A549 (cell line): ENCODE results near the gene SHC2. TPM values are rescaled to one million over a fixed set of nuclear protein-coding genes. Genes with fewer than 3 reads are reported as not detected.

Experiments
- ATAC-seq, 2 experiments: fragments of 200-7000 bp in 1 of 2; fragments of >200 bp in 1 of 2; cut with Nextera tagmentation in 1 of 2; cut with Tn5 transposase in 1 of 2; 3 replicates each; pipeline versions ENCODE4 v1.8.0 to v1.9.1; 2018 to 2020; ENCODE audit warnings: mild to moderate bottlenecking in 1 of 2, moderate library complexity in 1 of 2
- CTCF ChIA-PET: fragments of 300-600 bp; sonication (Branson Sonifier 250); formaldehyde crosslinking; extraction: SDS; loops from one replicate; lab custom pipeline; 2021; ENCODE audit warnings: antibody characterized with exemption, inconsistent platforms; lab: Yijun Ruan, JAX
- POLR2A ChIA-PET: fragments of 350-600 bp; formaldehyde crosslinking; extraction: SDS; loops from one replicate; lab custom pipeline; 2021; ENCODE audit warnings: antibody characterized with exemption, inconsistent platforms; lab: Yijun Ruan, JAX
- DNase-seq, 2 experiments: peaks; one replicate each; pipeline versions ENCODE4 v3.0.0 to v3.0.0-alpha.2; 2011 to 2016; ENCODE audit warnings: low read depth in 1 of 2, low spot score in 1 of 2
- FAIRE-seq: peaks from 2 replicates; lab custom pipeline; 2011; peaks lifted over from hg19 to GRCh38; lab: Jason Lieb, UNC
- H3K27ac ChIP-seq, 2 experiments: fragments of >200 bp; sonication (Bioruptor Twin); formaldehyde crosslinking; 3 replicates each; pipeline ENCODE4 v1.5.1; 2016 to 2017
- H3K4me1 ChIP-seq: fragments of >200 bp; sonication (Bioruptor Twin); formaldehyde crosslinking; 3 replicates; pipeline ENCODE4 v1.6.1; 2016
- H3K4me2 ChIP-seq: fragments of >200 bp; sonication (Bioruptor Twin); formaldehyde crosslinking; 3 replicates; pipeline ENCODE4 v1.6.1; 2016
- H3K4me3 ChIP-seq: fragments of >200 bp; sonication (Bioruptor Twin); formaldehyde crosslinking; 3 replicates; pipeline ENCODE4 v1.5.1; 2016
- H3K9me3 ChIP-seq: fragments of >200 bp; sonication (Bioruptor Twin); formaldehyde crosslinking; 3 replicates; pipeline ENCODE4 v1.6.1; 2016
- ATOH8 ChIP-seq: fragments of 250-450 bp; sonication (Bioruptor Pico); IDR thresholded peaks from 2 replicates; pipeline ENCODE4 v1.5.0; 2020; ENCODE audit warnings: low read depth, mild to moderate bottlenecking, moderate library complexity
- CEBPB ChIP-seq, 2 experiments: fragments of >200 bp in 1 of 2; sonication (Bioruptor Twin) in 1 of 2; formaldehyde crosslinking in 1 of 2; IDR thresholded peaks; 2 replicates each; pipeline ENCODE4 v1.6.1; 2012 to 2016
- CHD4 ChIP-seq: fragments of 200-600 bp; sonication (generic); IDR thresholded peaks from 2 replicates; pipeline ENCODE4 v1.6.1; 2016; ENCODE audit warnings: antibody characterized with exemption, mild to moderate bottlenecking, borderline replicate concordance
- EHF ChIP-seq: fragments of 250-450 bp; sonication (Bioruptor Pico); IDR thresholded peaks from 2 replicates; pipeline ENCODE4 v1.5.0; 2020; ENCODE audit warnings: mild to moderate bottlenecking
- ELK1 ChIP-seq: fragments of 150-350 bp; IDR thresholded peaks from 2 replicates; pipeline ENCODE4 v1.6.1; 2014; ENCODE audit warnings: low read depth, mild to moderate bottlenecking, low read length
- EP300 ChIP-seq, 2 experiments: fragments of >200 bp; sonication (Bioruptor Twin); formaldehyde crosslinking; IDR thresholded peaks; 2 replicates in 1 of 2; 3 replicates in 1 of 2; pipeline ENCODE4 v1.6.1; 2016 to 2017
- FOSB ChIP-seq: fragments of 250-450 bp; sonication (Bioruptor Pico); IDR thresholded peaks from 2 replicates; pipeline ENCODE4 v1.5.0; 2020; ENCODE audit warnings: mild to moderate bottlenecking, moderate library complexity
- FOSL2 ChIP-seq, 2 experiments: fragments of 450-650 bp in 1 of 2; fragments of >200 bp in 1 of 2; sonication (Bioruptor Twin) in 1 of 2; formaldehyde crosslinking; IDR thresholded peaks; 2 replicates each; pipeline versions ENCODE4 v1.5.0 to v1.6.1; 2016 to 2020; ENCODE audit warnings: mild to moderate bottlenecking in 1 of 2, moderate library complexity in 1 of 2
- FOXS1 ChIP-seq: fragments of 250-450 bp; sonication (Bioruptor Pico); IDR thresholded peaks from 2 replicates; pipeline ENCODE4 v1.5.0; 2020; ENCODE audit warnings: mild to moderate bottlenecking, moderate library complexity
- HDAC2 ChIP-seq: fragments of 200-600 bp; sonication (generic); IDR thresholded peaks from 2 replicates; pipeline ENCODE4 v1.6.1; 2016
- HEYL ChIP-seq: fragments of 250-450 bp; sonication (Bioruptor Pico); IDR thresholded peaks from 2 replicates; pipeline ENCODE4 v1.8.0; 2021; ENCODE audit warnings: mild to moderate bottlenecking, moderate library complexity
- HMGXB4 ChIP-seq: fragments of 250-450 bp; sonication (Bioruptor Pico); IDR thresholded peaks from 2 replicates; pipeline ENCODE4 v1.5.0; 2021; ENCODE audit warnings: mild to moderate bottlenecking, moderate library complexity, borderline replicate concordance
- HOXB5 ChIP-seq: fragments of 250-450 bp; sonication (Bioruptor Pico); IDR thresholded peaks from 2 replicates; pipeline ENCODE4 v1.5.0; 2020; ENCODE audit warnings: mild to moderate bottlenecking, moderate library complexity
- KDM1A ChIP-seq: fragments of 200-600 bp; sonication (generic); IDR thresholded peaks from 2 replicates; pipeline ENCODE4 v1.6.1; 2016; ENCODE audit warnings: low read depth, mild to moderate bottlenecking
- KDM5A ChIP-seq: fragments of 200-600 bp; sonication (generic); IDR thresholded peaks from 2 replicates; pipeline ENCODE4 v1.6.1; 2016; ENCODE audit warnings: antibody characterized with exemption, mild to moderate bottlenecking
- MAFK ChIP-seq: fragments of 450-650 bp; IDR thresholded peaks from 2 replicates; pipeline ENCODE4 v1.6.1; 2014; ENCODE audit not compliant: partially characterized antibody
- MAZ ChIP-seq: fragments of 150-350 bp; IDR thresholded peaks from 2 replicates; pipeline ENCODE4 v1.6.1; 2014; ENCODE audit warnings: antibody characterized with exemption, low read depth, low read length, borderline replicate concordance
- MYC ChIP-seq: IDR thresholded peaks from 2 replicates; pipeline ENCODE4 v1.6.1; 2012; ENCODE audit warnings: mild to moderate bottlenecking, inconsistent platforms, low read length, improper control_type of control experiment, borderline replicate concordance
- PBX3 ChIP-seq: IDR thresholded peaks from 2 replicates; pipeline ENCODE4 v1.6.1; 2012
- POLR2A ChIP-seq: IDR thresholded peaks from 2 replicates; pipeline ENCODE4 v1.6.1; 2012; ENCODE audit warnings: mild to moderate bottlenecking, low read length
- POLR2AphosphoS2 ChIP-seq: conservative IDR thresholded peaks from 2 replicates; pipeline ENCODE4 v1.6.1; 2012; ENCODE audit warnings: low read length, improper control_type of control experiment, inconsistent platforms
- SMC3 ChIP-seq: fragments of >200 bp; sonication (Bioruptor Twin); formaldehyde crosslinking; IDR thresholded peaks from 3 replicates; pipeline ENCODE4 v1.6.1; 2018; ENCODE audit warnings: inconsistent platforms
- SREBF2 ChIP-seq: fragments of 450-650 bp; IDR thresholded peaks from 2 replicates; pipeline ENCODE4 v1.6.1; 2014; ENCODE audit warnings: mild to moderate bottlenecking, moderate library complexity
- TP53 ChIP-seq: fragments of 250-450 bp; sonication (Bioruptor Pico); IDR thresholded peaks from 2 replicates; pipeline ENCODE4 v1.5.0; 2021; ENCODE audit warnings: mild to moderate bottlenecking, moderate library complexity
- USF2 ChIP-seq: fragments of 450-650 bp; IDR thresholded peaks from 2 replicates; pipeline ENCODE4 v1.6.1; 2014; ENCODE audit warnings: antibody characterized with exemption
- WGBS: methylation state at CpG from one replicate; pipeline ENCODE4 v1.1.6; 2017; ENCODE audit errors: missing lambda C conversion rate; 5-methylcytosine and 5-hydroxymethylcytosine counted together
- polyA plus RNA-seq, 4 experiments: library from polyadenylated mRNA; depleted of rRNA in 3 of 4; stranded (reverse); fragments of >200 nt; fragmentation: RNase III in 1 of 4; extraction: RNeasy Plus Mini Kit Qiagen cat#74134 plus additional on column Dnase treatment in 1 of 4; gene quantifications; 2 replicates in 3 of 4; 3 replicates in 1 of 4; pipeline ENCODE4 v1.2.3, GENCODE V29; 2011 to 2017

Gene SHC2
- polyA plus RNA-seq, 2 of the 4 experiments (the other 2 are of a cell fraction) = 0.36 to 0.58 TPM

GRCh38 chr19:397941-398706 lies 62.7 kb downstream of the SHC2 start:
- Histone ChIP-seq H3K9me3 (no peaks in the 10 kb centered on the region), H3K4me3 (no peak overlapping the region), H3K4me2 (no peak overlapping the region), H3K27ac (no peak overlapping the region), H3K4me1 (no peaks in the 10 kb centered on the region)
- no peak for ATAC-seq
- no peak for FAIRE-seq
- TF ChIP-seq EP300 (IDR thresholded peaks at IDR 0.05) (no peak), CEBPB (IDR thresholded peaks at IDR 0.05) (no peak), PBX3 (no peak), MAFK (no peak), TP53 (CRISPR knock-in tag) (no peak), HDAC2 (no peak), SMC3 (no peak), POLR2A (no peak), POLR2AphosphoS2 (no peak), HMGXB4 (no peak), USF2 (no peak), EHF (no peak), HEYL (CRISPR knock-in tag) (no peak), FOSB (no peak), KDM1A (no peak), CHD4 (no peak), FOSL2 (IDR thresholded peaks at IDR 0.05) (no peak), FOSL2 (CRISPR knock-in tag; IDR thresholded peaks at IDR 0.05) (no peak), ELK1 (no peak), FOXS1 (CRISPR knock-in tag) (no peak)
- DNase-seq = no peak
- WGBS = 45% methylated on average over 12 of the region's 31 CpGs
- CTCF ChIA-PET = interaction anchor here (1.0 kb wide), 1 partner anchor 111 kb away, joined by 3 read pairs; no protein-coding TSS in a partner anchor
- POLR2A ChIA-PET = no interaction called here

GRCh38 chr19:397321-397720 lies 63.5 kb downstream of the SHC2 start:
- no peaks in the 10 kb centered on the region; the same call in 2 of the 3 replicates for H3K9me3 ChIP-seq
- no peak overlapping the region for H3K4me3 ChIP-seq
- H3K4me2 ChIP-seq = no peak overlapping the region
- ChIA-PET POLR2A (no interaction called here), CTCF (interaction anchor here (1.5 kb wide), 1 partner anchor 13 kb away, joined by 3 read pairs; no protein-coding TSS in a partner anchor)
- 58% methylated on average over 11 of the region's 18 CpGs for WGBS
- DNase-seq = no peak
- no peaks in the 10 kb centered on the region for H3K4me1 ChIP-seq
- no peak for FAIRE-seq
- H3K27ac ChIP-seq = no peak overlapping the region
- no peak for ATAC-seq
- TF ChIP-seq MAZ (no peak), ATOH8 (CRISPR knock-in tag) (no peak), HOXB5 (CRISPR knock-in tag) (no peak), SREBF2 (no peak), KDM5A (no peak), MYC (no peak), USF2 (no peak)
